Ishikawa (cell line): Measurements from ENCODE around the gene ZNF862.

ENCODE experiments used
- EP300 ChIP-seq: IDR thresholded peaks from 2 replicates; pipeline ENCODE4 v1.6.1; 2012; ENCODE audit warnings: borderline replicate concordance
- RAD21 ChIP-seq: IDR thresholded peaks from 2 replicates; pipeline ENCODE4 v1.6.1; 2012; ENCODE audit warnings: low read depth
- TAF1 ChIP-seq: IDR thresholded peaks from 2 replicates; pipeline ENCODE4 v1.6.1; 2012; ENCODE audit warnings: low read depth, mild to moderate bottlenecking
- TCF12 ChIP-seq: IDR thresholded peaks from 2 replicates; pipeline ENCODE4 v1.6.1; 2012; ENCODE audit warnings: low read depth
- TEAD4 ChIP-seq: IDR thresholded peaks from 2 replicates; pipeline ENCODE4 v1.6.1; 2012
- ZBTB7A ChIP-seq: IDR thresholded peaks from 2 replicates; pipeline ENCODE4 v1.6.1; 2012; ENCODE audit warnings: low read depth
- TF ChIP-seq, protein P1 (sequence below): IDR thresholded peaks from 2 replicates; pipeline ENCODE4 v1.6.1; 2012
- TF ChIP-seq, protein P2 (sequence below): IDR thresholded peaks from 2 replicates; pipeline ENCODE4 v1.6.1; 2012; ENCODE audit warnings: low read depth, mild to moderate bottlenecking
- TF ChIP-seq, protein P3 (sequence below): IDR thresholded peaks from 2 replicates; pipeline ENCODE4 v1.6.1; 2012

DNA sequence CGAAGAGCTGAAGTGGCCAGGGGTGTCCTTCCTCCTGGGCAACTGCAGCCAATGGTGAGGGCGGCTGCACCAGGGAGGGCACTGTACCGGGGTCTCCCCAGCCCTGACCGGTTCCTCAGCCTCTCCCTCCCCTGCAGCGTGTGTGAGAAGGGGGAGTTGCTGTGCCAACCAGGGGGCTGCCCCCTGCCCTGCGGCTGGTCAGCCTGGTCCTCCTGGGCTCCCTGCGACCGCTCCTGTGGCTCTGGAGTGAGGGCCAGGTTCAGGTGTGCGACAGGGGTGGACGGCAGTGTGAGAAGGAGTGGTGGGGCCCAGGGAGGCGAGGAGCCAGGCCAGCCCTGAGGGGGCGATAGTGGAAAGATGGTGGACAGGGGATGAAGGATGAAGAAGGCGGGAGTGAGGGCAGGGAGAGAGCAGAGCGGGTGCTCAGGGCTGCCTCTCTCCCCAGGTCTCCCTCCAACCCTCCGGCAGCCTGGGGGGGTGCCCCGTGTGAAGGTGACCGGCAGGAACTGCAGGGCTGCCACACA lies 34.6 kb upstream of the ZNF862 start:
- no peak for TF ChIP-seq TCF12
- TF ChIP-seq, protein P1, sequence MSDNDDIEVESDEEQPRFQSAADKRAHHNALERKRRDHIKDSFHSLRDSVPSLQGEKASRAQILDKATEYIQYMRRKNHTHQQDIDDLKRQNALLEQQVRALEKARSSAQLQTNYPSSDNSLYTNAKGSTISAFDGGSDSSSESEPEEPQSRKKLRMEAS, result no peak
- TF ChIP-seq, protein P2, sequence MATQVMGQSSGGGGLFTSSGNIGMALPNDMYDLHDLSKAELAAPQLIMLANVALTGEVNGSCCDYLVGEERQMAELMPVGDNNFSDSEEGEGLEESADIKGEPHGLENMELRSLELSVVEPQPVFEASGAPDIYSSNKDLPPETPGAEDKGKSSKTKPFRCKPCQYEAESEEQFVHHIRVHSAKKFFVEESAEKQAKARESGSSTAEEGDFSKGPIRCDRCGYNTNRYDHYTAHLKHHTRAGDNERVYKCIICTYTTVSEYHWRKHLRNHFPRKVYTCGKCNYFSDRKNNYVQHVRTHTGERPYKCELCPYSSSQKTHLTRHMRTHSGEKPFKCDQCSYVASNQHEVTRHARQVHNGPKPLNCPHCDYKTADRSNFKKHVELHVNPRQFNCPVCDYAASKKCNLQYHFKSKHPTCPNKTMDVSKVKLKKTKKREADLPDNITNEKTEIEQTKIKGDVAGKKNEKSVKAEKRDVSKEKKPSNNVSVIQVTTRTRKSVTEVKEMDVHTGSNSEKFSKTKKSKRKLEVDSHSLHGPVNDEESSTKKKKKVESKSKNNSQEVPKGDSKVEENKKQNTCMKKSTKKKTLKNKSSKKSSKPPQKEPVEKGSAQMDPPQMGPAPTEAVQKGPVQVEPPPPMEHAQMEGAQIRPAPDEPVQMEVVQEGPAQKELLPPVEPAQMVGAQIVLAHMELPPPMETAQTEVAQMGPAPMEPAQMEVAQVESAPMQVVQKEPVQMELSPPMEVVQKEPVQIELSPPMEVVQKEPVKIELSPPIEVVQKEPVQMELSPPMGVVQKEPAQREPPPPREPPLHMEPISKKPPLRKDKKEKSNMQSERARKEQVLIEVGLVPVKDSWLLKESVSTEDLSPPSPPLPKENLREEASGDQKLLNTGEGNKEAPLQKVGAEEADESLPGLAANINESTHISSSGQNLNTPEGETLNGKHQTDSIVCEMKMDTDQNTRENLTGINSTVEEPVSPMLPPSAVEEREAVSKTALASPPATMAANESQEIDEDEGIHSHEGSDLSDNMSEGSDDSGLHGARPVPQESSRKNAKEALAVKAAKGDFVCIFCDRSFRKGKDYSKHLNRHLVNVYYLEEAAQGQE, result no peak
- TF ChIP-seq, protein P3, sequence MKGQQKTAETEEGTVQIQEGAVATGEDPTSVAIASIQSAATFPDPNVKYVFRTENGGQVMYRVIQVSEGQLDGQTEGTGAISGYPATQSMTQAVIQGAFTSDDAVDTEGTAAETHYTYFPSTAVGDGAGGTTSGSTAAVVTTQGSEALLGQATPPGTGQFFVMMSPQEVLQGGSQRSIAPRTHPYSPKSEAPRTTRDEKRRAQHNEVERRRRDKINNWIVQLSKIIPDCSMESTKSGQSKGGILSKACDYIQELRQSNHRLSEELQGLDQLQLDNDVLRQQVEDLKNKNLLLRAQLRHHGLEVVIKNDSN, result no peak
- TF ChIP-seq TEAD4, result no peak
- no peak for TF ChIP-seq EP300
- no peak for TF ChIP-seq ZBTB7A
- TF ChIP-seq RAD21, result no peak
- no peak for TF ChIP-seq TAF1
